GF-D8 (cell line): Measurements from ENCODE around the gene ZNF548.

ENCODE experiments used
- DNase-seq: peaks from one replicate; lab custom pipeline; 2025; lab: John Stamatoyannopoulos, UW

Gene ZNF548

GRCh38 chr19:57398868-57399267, 9.2 kb downstream of the ZNF548 start:
- DNase-seq = no peak

GRCh38 chr19:57403737-57404563, 14.3 kb downstream of the ZNF548 start:
- no peak for DNase-seq

DNA sequence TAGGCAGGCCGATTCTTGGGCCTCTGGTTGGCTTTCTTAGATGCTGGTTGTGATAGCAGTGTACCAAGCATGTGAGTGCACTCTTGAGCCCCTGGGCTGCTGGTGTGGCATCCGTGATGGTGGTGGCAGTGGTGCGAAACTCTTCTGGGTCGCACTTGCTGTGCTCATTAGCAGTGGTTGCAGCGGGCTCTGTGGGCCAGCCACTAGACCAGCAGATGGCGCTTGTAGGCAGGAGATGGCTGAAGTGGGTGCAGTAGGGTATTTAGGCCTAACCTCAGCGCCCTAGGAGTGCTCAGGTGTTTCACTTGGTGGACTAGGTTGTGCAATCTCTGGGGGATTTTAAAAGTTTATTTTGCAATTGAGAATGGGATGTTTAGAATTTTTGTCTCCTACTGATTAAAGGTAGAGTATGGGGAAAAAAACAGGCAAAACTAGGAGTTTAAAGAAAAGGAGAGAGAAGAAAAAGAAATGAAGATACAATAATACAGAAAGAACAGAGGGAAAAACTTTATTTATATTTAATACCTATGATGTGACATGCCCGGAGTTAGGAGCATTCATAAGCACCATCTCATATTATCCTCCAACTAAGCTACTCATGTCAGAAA, 17.0 kb downstream of the ZNF548 start:
- peak; percentile 6 for DNase-seq

DNA sequence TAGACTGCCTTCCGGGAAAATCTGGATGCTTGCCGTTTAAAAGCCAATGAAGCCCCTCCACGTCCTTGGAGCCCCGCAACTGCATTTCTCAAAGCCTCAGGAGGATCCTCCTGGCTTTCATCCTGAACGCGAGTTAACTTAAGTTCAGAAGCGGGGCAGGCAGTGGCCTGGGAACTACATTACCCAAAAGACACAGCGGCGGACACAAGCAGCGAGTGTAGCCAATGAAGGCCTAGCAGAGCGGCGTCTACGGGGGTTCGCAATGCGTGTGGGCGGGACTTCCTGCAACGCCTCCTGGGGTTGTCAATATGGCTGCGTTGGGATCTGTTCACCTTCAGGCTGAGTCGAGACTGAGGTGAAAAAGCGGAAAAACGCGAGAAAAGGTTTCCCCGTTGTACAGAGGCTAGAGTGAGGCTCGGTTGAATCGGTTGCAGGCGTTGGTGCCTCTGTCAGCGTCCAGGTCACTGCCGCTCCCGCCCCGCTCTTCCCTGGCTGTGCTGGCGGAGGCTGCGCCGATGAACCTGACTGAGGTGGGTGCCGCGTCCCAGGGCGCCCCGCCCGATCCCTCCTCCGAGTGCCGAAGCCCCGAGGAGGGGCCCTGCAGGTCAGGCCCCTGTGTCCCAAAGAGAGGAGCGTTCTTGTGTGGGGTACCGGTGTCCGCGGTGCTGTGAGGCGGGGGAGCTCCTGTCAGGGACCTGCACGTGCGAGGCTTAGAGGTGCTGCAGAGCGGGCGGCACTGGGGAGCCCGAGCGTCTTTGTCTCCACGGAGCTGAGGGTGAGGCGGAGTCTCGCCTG, 21.4 kb downstream of the ZNF548 start, which contains the start of gene ZNF17:
TSS of gene ZNF17 (plus strand) at position 285 of the 795 bp plus-strand sequence. CDS start 2,455 bp downstream, outside the sequence.
- DNase-seq = peak; percentile 77

GRCh38 chr19:57419439-57419838, 29.8 kb downstream of the ZNF548 start:
- no peak for DNase-seq

- DNase-seq = no peak
Observed at GRCh38 chr19:57421037-57421436, 31.4 kb downstream of the ZNF548 start.

- DNase-seq = no peak
Observed at GRCh38 chr19:57434386-57435061, 44.9 kb downstream of the ZNF548 start.

DNA sequence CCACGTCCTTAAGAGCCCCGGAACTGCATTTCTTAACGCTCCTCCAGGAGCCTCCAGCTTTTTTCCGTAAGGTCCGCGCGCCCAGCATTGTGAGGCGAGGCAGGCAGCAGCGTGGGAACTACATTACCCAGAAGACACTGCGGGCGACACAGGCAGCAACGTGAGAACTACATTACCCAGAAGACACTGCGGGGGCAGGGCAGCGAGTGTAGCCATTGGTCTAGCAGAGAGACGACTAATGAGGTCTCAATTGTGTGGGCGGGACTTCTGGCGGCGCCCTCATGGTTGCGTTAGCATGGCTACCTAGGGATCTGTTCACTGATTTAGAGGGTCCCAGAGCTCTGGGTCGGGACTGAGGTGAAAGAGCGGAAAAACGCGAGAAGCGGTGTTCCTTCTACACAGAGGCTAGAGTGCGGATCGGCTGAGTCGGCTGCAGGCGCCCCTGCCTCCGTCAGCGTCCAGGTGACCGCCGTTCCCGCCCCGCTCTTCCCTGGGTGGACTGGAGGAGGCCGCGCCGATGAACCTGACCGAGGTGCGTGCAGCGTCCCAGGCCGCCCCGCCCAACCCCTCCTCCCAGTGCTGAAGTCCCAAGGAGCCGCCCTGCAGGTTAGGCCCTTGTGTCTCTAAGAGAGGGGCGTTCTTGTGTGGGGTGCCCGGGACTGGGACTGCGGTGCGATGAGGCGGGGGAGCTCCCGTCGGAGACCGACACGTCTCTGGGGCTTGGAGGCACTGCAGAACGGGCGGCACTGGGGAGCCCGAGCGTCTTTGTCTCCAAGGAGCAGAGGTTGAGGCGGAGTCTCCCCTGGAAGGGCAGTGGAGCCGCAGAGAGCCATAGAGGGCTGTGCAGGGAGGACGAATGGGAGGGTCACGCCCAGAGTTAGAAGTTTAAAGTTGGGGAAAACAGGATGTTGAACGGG, 45.7 kb downstream of the ZNF548 start, which contains the start of gene ZNF749:
TSS of gene ZNF749 (plus strand) at position 264 of the 917 bp plus-strand sequence. CDS start at position 518, 254 bp downstream.
- peak; percentile 95 for DNase-seq

- no peak for DNase-seq
Observed at GRCh38 chr19:57436417-57436816, 46.8 kb downstream of the ZNF548 start.

GRCh38 chr19:57437931-57438330, 48.3 kb downstream of the ZNF548 start:
- DNase-seq = no peak

- no peak for DNase-seq
Observed at GRCh38 chr19:57438925-57439324, 49.3 kb downstream of the ZNF548 start.

- no peak for DNase-seq
Observed at GRCh38 chr19:57441979-57442752, 52.5 kb downstream of the ZNF548 start.

DNA sequence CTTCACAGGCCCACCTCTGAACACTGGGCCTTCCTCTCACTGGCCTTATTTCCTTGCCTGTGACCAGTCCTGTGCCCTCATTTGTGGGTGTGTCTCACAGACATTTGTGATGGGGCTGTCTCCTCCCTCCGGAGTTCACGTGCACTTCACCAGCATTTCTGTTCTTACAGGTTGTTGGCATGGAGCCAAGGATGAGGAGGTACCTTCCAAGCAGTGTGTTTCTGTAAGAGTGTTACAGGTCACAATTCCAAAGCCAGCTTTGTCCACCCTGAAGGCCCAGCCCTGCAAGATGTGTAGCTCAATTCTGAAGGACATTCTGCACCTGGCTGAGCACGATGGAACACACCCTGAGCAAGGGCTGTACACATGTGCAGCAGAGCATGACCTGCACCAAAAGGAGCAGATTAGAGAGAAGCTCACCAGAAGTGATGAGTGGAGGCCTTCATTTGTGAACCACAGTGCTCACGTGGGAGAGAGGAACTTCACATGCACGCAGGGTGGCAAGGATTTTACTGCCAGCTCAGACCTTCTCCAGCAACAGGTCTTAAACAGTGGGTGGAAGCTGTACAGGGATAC, 53.6 kb downstream of the ZNF548 start:
- DNase-seq = no peak

GRCh38 chr19:57452307-57452706, 62.7 kb downstream of the ZNF548 start:
- DNase-seq = no peak
